HG03025 (cell line): ENCODE measurements around the gene RAD51AP2.

ENCODE experiments used
- ATAC-seq: cut with Tn5 transposase; IDR thresholded peaks from one replicate; pipeline ENCODE4 v1.9.1; 2021; ENCODE audit warnings: mild to moderate bottlenecking, moderate library complexity; ENCODE audit not compliant: unreplicated experiment, low FRiP score

Gene RAD51AP2

DNA sequence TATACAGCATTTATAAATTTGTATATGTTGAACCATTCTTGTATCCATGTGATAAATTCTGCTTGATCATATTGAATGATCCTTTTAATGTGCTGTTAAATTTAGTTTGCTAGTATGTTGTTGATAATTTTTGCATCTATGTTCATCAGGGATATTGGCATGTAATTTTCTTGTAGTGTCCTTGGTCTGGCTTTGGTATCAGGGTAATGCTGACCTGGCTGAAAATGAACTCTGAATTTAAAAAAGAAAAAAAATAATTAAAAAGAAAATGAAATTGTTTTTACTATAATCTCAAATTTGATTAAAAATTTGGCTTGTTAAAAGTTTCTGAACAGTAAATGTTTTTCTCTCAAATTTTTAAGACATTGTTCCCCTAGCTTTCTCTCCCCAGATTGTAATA, 46.3 kb downstream of the RAD51AP2 start:
- no peak for ATAC-seq

GRCh38 chr2:17470855-17471641, 47.2 kb downstream of the RAD51AP2 start:
- no peak for ATAC-seq

GRCh38 chr2:17461087-17461475, 57.2 kb downstream of the RAD51AP2 start:
- ATAC-seq = no peak
